Measurements from ENCODE around the gene GPR137. TPM values are rescaled to one million over a fixed set of nuclear protein-coding genes. Genes with fewer than 3 reads are reported as not detected.
A peak's percentile ranks its signal among the peaks of the same experiment; 100 is the strongest.

Gene GPR137
- polyA plus RNA-seq, 4 donors: 16.5 to 27.9 (median 18.9) TPM

DNA sequence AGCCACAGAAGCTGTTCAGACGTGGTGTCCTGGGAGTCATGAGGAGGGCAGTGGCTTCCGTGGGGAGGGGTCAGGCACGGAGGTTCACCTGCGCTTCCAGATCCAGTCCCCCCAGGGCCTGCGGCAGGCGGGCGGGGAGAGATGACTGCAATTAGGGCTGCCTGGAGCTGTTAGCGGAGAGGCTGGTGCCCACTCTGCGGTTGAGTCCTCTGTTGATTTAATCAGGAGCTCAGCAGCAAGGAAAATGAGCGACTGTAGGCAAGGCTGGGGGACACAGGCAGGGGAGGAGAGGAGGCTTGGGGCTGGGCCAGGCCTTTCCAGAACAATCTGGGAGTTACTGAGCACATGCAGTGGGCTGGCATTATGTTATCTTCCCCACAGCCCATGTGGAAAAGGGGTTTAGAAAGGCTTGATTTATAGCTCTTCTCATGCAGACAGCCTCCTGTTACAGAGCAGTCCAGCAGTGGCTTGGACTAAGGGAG, 21.2 kb upstream of the GPR137 start:
- Histone ChIP-seq H3K4me3 (ENCODE audit: low read depth in 1 of 3, low read length in 3 of 3) (no peak overlapping the region), H3K4me1 (ENCODE audit: control insufficient read depth in 3 of 3, insufficient read depth in 2 of 3, low read depth in 1 of 3, low read length in 2 of 3) (peaks cover 0 to 16% (median 2%) of the 10 kb centered on the region in 3 donors), H3K36me3 (ENCODE audit: control insufficient read depth in 3 of 3, insufficient read depth in 2 of 3, low read depth in 1 of 3, low read length in 3 of 3) (peaks cover 26 to 97% (median 50%) of the 10 kb centered on the region in 3 donors), H3K9me3 (ENCODE audit: control insufficient read depth in 2 of 2, insufficient read depth in 1 of 2, low read depth in 1 of 2, low read length in 1 of 2) (no peaks in the 10 kb centered on the region), H3K27ac (ENCODE audit: low read depth in 1 of 3, low read length in 2 of 3) (no peak overlapping the region), H3K27me3 (ENCODE audit: control insufficient read depth in 3 of 3, insufficient read depth in 3 of 3, low read length in 3 of 3) (no peaks in the 10 kb centered on the region)
- no peak for FAIRE-seq
- no peak for DNase-seq
- WGBS, 3 donors: 79 to 89% (median 87%) methylated on average over 10 of the region's 10 CpGs

- 86 to 90% (median 88%) methylated on average over 34 to 35 of the region's 35 CpGs for WGBS, 3 donors
- H3K36me3 ChIP-seq (ENCODE audit: control insufficient read depth in 3 of 3, insufficient read depth in 2 of 3, low read depth in 1 of 3, low read length in 3 of 3): peaks cover 26 to 86% (median 41%) of the 10 kb centered on the region in 3 donors
- FAIRE-seq (no peak), DNase-seq (no peak)
- no peak overlapping the region for H3K4me3 ChIP-seq (ENCODE audit: low read depth in 1 of 3, low read length in 3 of 3)
- peaks cover 0 to 16% (median 2%) of the 10 kb centered on the region in 3 donors for H3K4me1 ChIP-seq (ENCODE audit: control insufficient read depth in 3 of 3, insufficient read depth in 2 of 3, low read depth in 1 of 3, low read length in 2 of 3)
- H3K27me3 ChIP-seq (ENCODE audit: control insufficient read depth in 3 of 3, insufficient read depth in 3 of 3, low read length in 3 of 3): no peaks in the 10 kb centered on the region
- no peak overlapping the region for H3K27ac ChIP-seq (ENCODE audit: low read depth in 1 of 3, low read length in 2 of 3)
- no peaks in the 10 kb centered on the region for H3K9me3 ChIP-seq (ENCODE audit: control insufficient read depth in 2 of 2, insufficient read depth in 1 of 2, low read depth in 1 of 2, low read length in 1 of 2)
These were observed 20.2 kb upstream of the GPR137 start for GRCh38 chr11:64265176-64266160.

DNA sequence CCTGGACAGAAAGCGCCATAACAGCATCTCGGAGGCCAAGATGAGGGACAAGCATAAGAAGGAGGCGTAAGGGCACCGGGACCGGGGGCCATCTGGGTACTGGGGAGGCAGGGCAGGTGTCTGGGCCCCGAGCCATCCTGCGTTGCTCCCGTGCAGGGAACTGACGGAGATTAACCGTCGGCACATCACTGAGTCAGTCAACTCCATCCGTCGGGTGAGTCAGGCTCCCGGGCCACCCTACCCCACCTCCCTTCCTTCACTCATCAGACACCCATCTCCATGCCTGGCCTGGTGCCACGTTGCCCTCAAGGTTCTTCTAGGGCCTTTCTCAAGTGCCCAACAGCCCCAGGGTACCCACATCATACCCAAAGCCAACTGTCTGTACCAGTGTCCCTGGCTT, 19.3 kb upstream of the GPR137 start:
- Histone ChIP-seq H3K4me1 (ENCODE audit: control insufficient read depth in 3 of 3, insufficient read depth in 2 of 3, low read depth in 1 of 3, low read length in 2 of 3) (peaks cover 0 to 16% (median 2%) of the 10 kb centered on the region in 3 donors), H3K9me3 (ENCODE audit: control insufficient read depth in 2 of 2, insufficient read depth in 1 of 2, low read depth in 1 of 2, low read length in 1 of 2) (no peaks in the 10 kb centered on the region), H3K27ac (ENCODE audit: low read depth in 1 of 3, low read length in 2 of 3) (peak overlapping the region in 1 of 3 donors; percentile 25), H3K36me3 (ENCODE audit: control insufficient read depth in 3 of 3, insufficient read depth in 2 of 3, low read depth in 1 of 3, low read length in 3 of 3) (peaks cover 22 to 79% (median 38%) of the 10 kb centered on the region in 3 donors), H3K4me3 (ENCODE audit: low read depth in 1 of 3, low read length in 3 of 3) (no peak overlapping the region), H3K27me3 (ENCODE audit: control insufficient read depth in 3 of 3, insufficient read depth in 3 of 3, low read length in 3 of 3) (no peaks in the 10 kb centered on the region)
- 71 to 83% (median 76%) methylated on average over 15 of the region's 15 CpGs for WGBS, 3 donors
- DNase-seq: no peak
- FAIRE-seq: no peak

GRCh38 chr11:64267207-64267945, 18.3 kb upstream of the GPR137 start:
- Histone ChIP-seq H3K4me1 (ENCODE audit: control insufficient read depth in 3 of 3, insufficient read depth in 2 of 3, low read depth in 1 of 3, low read length in 2 of 3) (peaks cover 0 to 24% (median 4%) of the 10 kb centered on the region in 3 donors), H3K27ac (ENCODE audit: low read depth in 1 of 3, low read length in 2 of 3) (peak overlapping the region in 2 of 3 donors; percentile 84 to 87), H3K9me3 (ENCODE audit: control insufficient read depth in 2 of 2, insufficient read depth in 1 of 2, low read depth in 1 of 2, low read length in 1 of 2) (no peaks in the 10 kb centered on the region), H3K36me3 (ENCODE audit: control insufficient read depth in 3 of 3, insufficient read depth in 2 of 3, low read depth in 1 of 3, low read length in 3 of 3) (peaks cover 14 to 71% (median 32%) of the 10 kb centered on the region in 3 donors), H3K4me3 (ENCODE audit: low read depth in 1 of 3, low read length in 3 of 3) (no peak overlapping the region), H3K27me3 (ENCODE audit: control insufficient read depth in 3 of 3, insufficient read depth in 3 of 3, low read length in 3 of 3) (no peaks in the 10 kb centered on the region)
- 34 to 69% (median 49%) methylated on average over 25 to 27 of the region's 27 CpGs for WGBS, 3 donors
- FAIRE-seq (no peak), DNase-seq (peak in 1 of 2 donors; percentile 64)

GRCh38 chr11:64268025-64268892, 17.4 kb upstream of the GPR137 start:
- peaks cover 0 to 32% (median 4%) of the 10 kb centered on the region in 3 donors for H3K4me1 ChIP-seq (ENCODE audit: control insufficient read depth in 3 of 3, insufficient read depth in 2 of 3, low read depth in 1 of 3, low read length in 2 of 3)
- FAIRE-seq (no peak), DNase-seq (peak in 1 of 2 donors; percentile 71)
- H3K36me3 ChIP-seq (ENCODE audit: control insufficient read depth in 3 of 3, insufficient read depth in 2 of 3, low read depth in 1 of 3, low read length in 3 of 3): peaks cover 8 to 65% (median 23%) of the 10 kb centered on the region in 3 donors
- WGBS, 3 donors: 22 to 32% (median 32%) methylated on average over 19 to 23 of the region's 23 CpGs
- H3K4me3 ChIP-seq (ENCODE audit: low read depth in 1 of 3, low read length in 3 of 3): peak overlapping the region in 1 of 3 donors; percentile 44
- H3K9me3 ChIP-seq (ENCODE audit: control insufficient read depth in 2 of 2, insufficient read depth in 1 of 2, low read depth in 1 of 2, low read length in 1 of 2): no peaks in the 10 kb centered on the region
- H3K27ac ChIP-seq (ENCODE audit: low read depth in 1 of 3, low read length in 2 of 3): peak overlapping the region; percentile 83 to 87 (median 84)
- no peaks in the 10 kb centered on the region for H3K27me3 ChIP-seq (ENCODE audit: control insufficient read depth in 3 of 3, insufficient read depth in 3 of 3, low read length in 3 of 3)

- H3K9me3 ChIP-seq (ENCODE audit: control insufficient read depth in 2 of 2, insufficient read depth in 1 of 2, low read depth in 1 of 2, low read length in 1 of 2): no peaks in the 10 kb centered on the region
- peak overlapping the region; percentile 83 to 87 (median 84) for H3K27ac ChIP-seq (ENCODE audit: low read depth in 1 of 3, low read length in 2 of 3)
- H3K4me3 ChIP-seq (ENCODE audit: low read depth in 1 of 3, low read length in 3 of 3): peak overlapping the region; percentile 44 to 59 (median 59)
- peaks cover 0 to 39% (median 4%) of the 10 kb centered on the region in 3 donors for H3K4me1 ChIP-seq (ENCODE audit: control insufficient read depth in 3 of 3, insufficient read depth in 2 of 3, low read depth in 1 of 3, low read length in 2 of 3)
- FAIRE-seq (no peak), DNase-seq (peak; percentile 59 to 66)
- WGBS, 3 donors: 1% methylated on average over 30 to 34 of the region's 34 CpGs
- H3K27me3 ChIP-seq (ENCODE audit: control insufficient read depth in 3 of 3, insufficient read depth in 3 of 3, low read length in 3 of 3): no peaks in the 10 kb centered on the region
- peaks cover 4 to 62% (median 18%) of the 10 kb centered on the region in 3 donors for H3K36me3 ChIP-seq (ENCODE audit: control insufficient read depth in 3 of 3, insufficient read depth in 2 of 3, low read depth in 1 of 3, low read length in 3 of 3)
These were observed 16.6 kb upstream of the GPR137 start for GRCh38 chr11:64268893-64269539.

DNA sequence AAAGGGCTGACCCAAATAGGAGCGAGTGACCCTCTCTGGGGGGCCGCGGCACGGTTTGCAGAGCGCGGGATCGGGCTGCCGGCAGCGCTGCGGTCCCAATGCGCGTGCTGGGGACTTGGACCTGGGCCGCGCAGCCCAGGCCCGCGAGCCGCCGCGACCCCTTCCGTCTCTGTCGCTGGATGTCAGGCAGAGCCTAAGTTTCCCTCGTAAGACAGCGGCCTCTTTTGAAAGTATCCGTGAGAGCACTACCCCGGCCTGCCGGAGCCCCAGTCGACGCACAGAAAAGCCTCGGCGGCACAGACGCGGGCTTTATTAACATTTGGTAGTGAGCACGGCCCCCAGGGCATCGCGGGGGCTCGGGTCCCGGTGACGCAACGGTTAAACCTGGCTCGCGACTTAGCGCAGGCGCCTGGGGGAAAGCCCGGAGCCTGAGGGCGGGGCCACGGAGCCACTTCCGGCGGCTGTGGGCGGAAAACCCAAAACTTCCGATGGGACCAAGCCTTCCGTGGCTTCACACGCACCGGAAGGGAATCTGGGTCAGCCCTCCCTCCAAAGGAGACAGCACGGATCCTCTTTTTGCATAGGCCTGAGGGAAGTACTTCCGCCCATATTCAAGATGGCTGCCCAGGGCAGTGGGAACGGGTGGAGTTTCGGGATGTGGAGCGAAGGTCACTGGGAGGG, 16.0 kb upstream of the GPR137 start:
- no peak for FAIRE-seq
- peak; percentile 99 for DNase-seq
- peaks cover 4 to 56% (median 13%) of the 10 kb centered on the region in 3 donors for H3K36me3 ChIP-seq (ENCODE audit: control insufficient read depth in 3 of 3, insufficient read depth in 2 of 3, low read depth in 1 of 3, low read length in 3 of 3)
- 0% methylated on average over 48 to 58 of the region's 58 CpGs for WGBS, 3 donors
- H3K9me3 ChIP-seq (ENCODE audit: control insufficient read depth in 2 of 2, insufficient read depth in 1 of 2, low read depth in 1 of 2, low read length in 1 of 2): no peaks in the 10 kb centered on the region
- H3K4me1 ChIP-seq (ENCODE audit: control insufficient read depth in 3 of 3, insufficient read depth in 2 of 3, low read depth in 1 of 3, low read length in 2 of 3): peaks cover 0 to 39% (median 4%) of the 10 kb centered on the region in 3 donors
- H3K27me3 ChIP-seq (ENCODE audit: control insufficient read depth in 3 of 3, insufficient read depth in 3 of 3, low read length in 3 of 3): no peaks in the 10 kb centered on the region
- H3K4me3 ChIP-seq (ENCODE audit: low read depth in 1 of 3, low read length in 3 of 3): peak overlapping the region; percentile 59 to 65 (median 59)
- peak overlapping the region; percentile 83 to 92 (median 87) for H3K27ac ChIP-seq (ENCODE audit: low read depth in 1 of 3, low read length in 2 of 3)

Data from small intestine (tissue), 7 donors.